Measurements from ENCODE around the gene KCNH1. TPM values are rescaled to one million over a fixed set of nuclear protein-coding genes. Genes with fewer than 3 reads are reported as not detected.

Gene KCNH1
- total and polyA plus RNA-seq, 9 of the 15 experiments (the other 6 are each of a cell fraction or from before 2014, with no cell fraction given) = not detected

DNA sequence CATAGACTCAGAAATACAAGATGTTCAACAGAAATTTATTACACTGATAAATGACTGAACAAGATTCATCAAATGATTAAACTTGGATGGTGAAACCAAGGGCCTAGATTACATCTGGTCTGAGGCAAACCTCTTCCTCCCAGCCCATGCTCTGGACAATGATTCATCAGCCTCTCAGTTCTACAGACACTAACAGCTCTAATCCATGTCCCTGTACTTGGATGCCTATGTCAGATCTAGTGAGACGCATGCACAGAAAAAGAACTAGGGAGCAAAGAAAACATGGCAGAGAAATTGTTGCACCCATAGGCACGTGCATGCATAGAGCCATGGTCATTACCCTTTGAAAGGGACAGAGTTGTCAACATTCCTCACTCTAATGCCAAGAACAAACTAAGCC, 250.1 kb downstream of the KCNH1 start (continued):
- TF ChIP-seq, protein P1, sequence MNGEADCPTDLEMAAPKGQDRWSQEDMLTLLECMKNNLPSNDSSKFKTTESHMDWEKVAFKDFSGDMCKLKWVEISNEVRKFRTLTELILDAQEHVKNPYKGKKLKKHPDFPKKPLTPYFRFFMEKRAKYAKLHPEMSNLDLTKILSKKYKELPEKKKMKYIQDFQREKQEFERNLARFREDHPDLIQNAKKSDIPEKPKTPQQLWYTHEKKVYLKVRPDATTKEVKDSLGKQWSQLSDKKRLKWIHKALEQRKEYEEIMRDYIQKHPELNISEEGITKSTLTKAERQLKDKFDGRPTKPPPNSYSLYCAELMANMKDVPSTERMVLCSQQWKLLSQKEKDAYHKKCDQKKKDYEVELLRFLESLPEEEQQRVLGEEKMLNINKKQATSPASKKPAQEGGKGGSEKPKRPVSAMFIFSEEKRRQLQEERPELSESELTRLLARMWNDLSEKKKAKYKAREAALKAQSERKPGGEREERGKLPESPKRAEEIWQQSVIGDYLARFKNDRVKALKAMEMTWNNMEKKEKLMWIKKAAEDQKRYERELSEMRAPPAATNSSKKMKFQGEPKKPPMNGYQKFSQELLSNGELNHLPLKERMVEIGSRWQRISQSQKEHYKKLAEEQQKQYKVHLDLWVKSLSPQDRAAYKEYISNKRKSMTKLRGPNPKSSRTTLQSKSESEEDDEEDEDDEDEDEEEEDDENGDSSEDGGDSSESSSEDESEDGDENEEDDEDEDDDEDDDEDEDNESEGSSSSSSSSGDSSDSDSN (IDR thresholded peaks at IDR 0.05; ENCODE audit: borderline replicate concordance in 1 of 2, low read depth in 2 of 2, low read length in 2 of 2) = no peak
- TF ChIP-seq RBM39 (optimal IDR thresholded peaks at IDR 0.05; ENCODE audit: low read depth, low read length) (no peak), SRSF9 (IDR thresholded peaks at IDR 0.05; ENCODE audit: borderline replicate concordance, low read depth, low read length) (no peak), YY1 (IDR thresholded peaks at IDR 0.05; ENCODE audit: borderline replicate concordance in 1 of 3, control insufficient read depth in 1 of 3, extremely low read depth in 1 of 3, insufficient read depth in 3 of 3, insufficient read length in 1 of 3, insufficient replicate concordance in 2 of 3, low read depth in 1 of 3, low read length in 2 of 3) (no peak), CHD2 (IDR thresholded peaks at IDR 0.05; ENCODE audit: low read depth, low read length) (no peak), FOSL1 (tag; conservative IDR thresholded peaks at IDR 0.05) (no peak), CCNT2 (IDR thresholded peaks at IDR 0.05; ENCODE audit: borderline replicate concordance, extremely low read depth, insufficient read length, low read depth, low read length) (no peak), SMARCA5 (IDR thresholded peaks at IDR 0.05) (no peak), JUN (IDR thresholded peaks at IDR 0.05; ENCODE audit: borderline replicate concordance, low read depth, low read length) (no peak), JUN (CRISPR knock-in tag; IDR thresholded peaks at IDR 0.05; ENCODE audit: borderline replicate concordance) (no peak), GABPB1 (CRISPR knock-in tag; IDR thresholded peaks at IDR 0.05) (no peak), ZNF444 (CRISPR knock-in tag; IDR thresholded peaks at IDR 0.05) (no peak), ADNP (tag; IDR thresholded peaks at IDR 0.05) (no peak), DACH1 (IDR thresholded peaks at IDR 0.05; ENCODE audit: partially characterized antibody) (no peak), ZNF12 (CRISPR knock-in tag; IDR thresholded peaks at IDR 0.05) (no peak), PTTG1 (tag; IDR thresholded peaks at IDR 0.05; ENCODE audit: low read depth) (no peak), SUPT5H (IDR thresholded peaks at IDR 0.05) (no peak)
- TF ChIP-seq, protein P2, sequence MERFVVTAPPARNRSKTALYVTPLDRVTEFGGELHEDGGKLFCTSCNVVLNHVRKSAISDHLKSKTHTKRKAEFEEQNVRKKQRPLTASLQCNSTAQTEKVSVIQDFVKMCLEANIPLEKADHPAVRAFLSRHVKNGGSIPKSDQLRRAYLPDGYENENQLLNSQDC (CRISPR knock-in tag; IDR thresholded peaks at IDR 0.05) = no peak
